ENCODE data around the gene SMARCD2.
"Not testable (repeated sequence)": the region's sequence is repeated elsewhere in the genome, so short reads cannot be mapped to it uniquely, and the experiment has no call there.

The SMARCD2 gene

DNA sequence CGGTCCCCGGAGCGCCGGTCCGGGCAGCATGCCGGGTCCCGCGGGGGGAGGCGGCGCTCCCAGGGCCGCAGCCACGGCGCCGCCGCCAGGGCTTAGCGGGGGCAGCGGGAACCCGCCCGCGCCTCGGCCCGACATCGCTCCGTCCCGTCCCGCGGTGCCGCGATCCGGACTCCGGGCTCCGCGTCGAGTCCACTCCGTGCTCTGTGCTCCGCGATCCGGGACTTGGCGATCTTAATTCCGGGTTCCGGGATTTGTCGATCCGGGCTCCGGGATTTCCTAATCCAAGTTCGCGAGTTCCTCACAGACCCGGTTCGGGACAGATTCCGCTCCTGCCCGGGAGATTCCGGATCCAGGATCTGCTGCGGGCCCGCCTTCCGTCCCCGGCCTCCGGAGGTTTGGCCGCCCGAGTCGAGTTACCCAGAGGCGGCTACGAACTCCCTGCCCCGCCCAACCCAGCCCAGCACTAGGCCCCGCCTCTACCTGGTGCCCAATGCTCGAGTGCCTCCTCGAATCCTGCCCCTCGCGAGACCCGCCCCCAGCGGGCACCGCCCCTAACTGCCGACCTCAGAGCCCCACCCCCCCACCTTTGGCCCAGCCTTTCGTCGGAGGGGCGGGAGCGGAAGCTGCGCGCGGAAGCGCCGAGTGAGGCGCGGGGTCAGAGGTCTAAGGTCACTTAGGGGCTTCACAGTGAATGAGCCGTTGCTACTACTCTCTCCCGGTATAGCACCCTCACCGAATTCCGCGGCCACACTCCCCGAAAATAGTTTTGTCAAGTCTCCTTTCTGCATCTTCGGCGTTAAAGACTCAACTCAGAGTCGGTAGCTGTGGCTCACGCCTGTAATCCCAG lies at the start of gene SMARCD2:
SMARCD2 (minus strand) TSS at position 146 of the 847 bp plus-strand sequence; CDS start at position 135, 11 bp downstream.
- peak within 1 kb of the TSS; percentile 87 for H3K4me3 ChIP-seq (ENCODE audit: low read depth, low read length)
- in situ Hi-C loops (cut with HindIII; ENCODE audit: low sequenced_read_pairs) = no loop called here
- DNase-seq (ENCODE audit: low read depth, low spot score) = peak; percentile 100
- TF ChIP-seq, protein P1, sequence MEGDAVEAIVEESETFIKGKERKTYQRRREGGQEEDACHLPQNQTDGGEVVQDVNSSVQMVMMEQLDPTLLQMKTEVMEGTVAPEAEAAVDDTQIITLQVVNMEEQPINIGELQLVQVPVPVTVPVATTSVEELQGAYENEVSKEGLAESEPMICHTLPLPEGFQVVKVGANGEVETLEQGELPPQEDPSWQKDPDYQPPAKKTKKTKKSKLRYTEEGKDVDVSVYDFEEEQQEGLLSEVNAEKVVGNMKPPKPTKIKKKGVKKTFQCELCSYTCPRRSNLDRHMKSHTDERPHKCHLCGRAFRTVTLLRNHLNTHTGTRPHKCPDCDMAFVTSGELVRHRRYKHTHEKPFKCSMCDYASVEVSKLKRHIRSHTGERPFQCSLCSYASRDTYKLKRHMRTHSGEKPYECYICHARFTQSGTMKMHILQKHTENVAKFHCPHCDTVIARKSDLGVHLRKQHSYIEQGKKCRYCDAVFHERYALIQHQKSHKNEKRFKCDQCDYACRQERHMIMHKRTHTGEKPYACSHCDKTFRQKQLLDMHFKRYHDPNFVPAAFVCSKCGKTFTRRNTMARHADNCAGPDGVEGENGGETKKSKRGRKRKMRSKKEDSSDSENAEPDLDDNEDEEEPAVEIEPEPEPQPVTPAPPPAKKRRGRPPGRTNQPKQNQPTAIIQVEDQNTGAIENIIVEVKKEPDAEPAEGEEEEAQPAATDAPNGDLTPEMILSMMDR (IDR thresholded peaks at IDR 0.05; ENCODE audit: low read depth, low read length) = no peak

DNA sequence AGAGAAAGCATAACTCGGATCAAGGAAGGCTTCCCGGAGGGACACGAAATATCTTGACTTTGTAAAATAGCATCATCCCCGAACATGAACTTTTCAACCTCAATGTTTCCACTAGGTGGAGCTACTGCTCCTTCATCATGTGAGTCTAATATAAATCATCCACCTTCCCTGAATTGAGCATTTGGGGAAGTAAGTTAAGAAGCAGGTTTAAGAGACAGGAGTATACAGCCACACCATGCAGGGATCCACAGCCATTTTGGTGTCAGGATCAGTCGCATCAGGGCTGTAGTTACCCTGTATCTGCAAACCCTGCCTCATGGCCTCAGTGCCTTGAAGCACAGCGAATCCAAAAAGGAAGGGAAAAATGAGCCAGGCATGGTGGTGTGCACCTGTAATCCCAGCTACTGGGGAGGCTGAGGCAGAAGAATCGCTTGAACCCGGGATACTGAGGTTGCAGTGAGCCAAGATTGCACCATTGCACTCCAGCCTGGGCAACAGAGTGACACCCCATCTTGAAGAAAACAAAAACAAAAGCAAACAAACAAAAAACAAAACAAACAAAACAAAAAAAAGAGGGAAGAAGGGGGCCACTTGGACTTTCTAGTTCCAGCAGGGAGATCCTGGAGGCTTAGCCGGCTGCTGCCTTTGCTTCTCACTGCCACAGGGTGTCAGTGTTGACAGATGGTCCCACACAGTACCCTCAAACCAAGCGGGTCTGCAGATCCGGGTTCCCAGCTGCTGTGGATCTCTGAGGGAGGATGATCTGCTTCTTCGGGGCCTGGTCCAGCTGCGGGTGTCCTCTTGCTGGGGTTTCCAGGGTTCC lies 46.8 kb upstream of the SMARCD2 start:
- H3K4me3 ChIP-seq (ENCODE audit: low read depth, low read length); DNase-seq (ENCODE audit: low read depth, low spot score); in situ Hi-C loops (cut with HindIII; ENCODE audit: low sequenced_read_pairs): not testable (repeated sequence)
- TF ChIP-seq, protein P1 (IDR thresholded peaks at IDR 0.05; ENCODE audit: low read depth, low read length) = peak; percentile 61

DNA sequence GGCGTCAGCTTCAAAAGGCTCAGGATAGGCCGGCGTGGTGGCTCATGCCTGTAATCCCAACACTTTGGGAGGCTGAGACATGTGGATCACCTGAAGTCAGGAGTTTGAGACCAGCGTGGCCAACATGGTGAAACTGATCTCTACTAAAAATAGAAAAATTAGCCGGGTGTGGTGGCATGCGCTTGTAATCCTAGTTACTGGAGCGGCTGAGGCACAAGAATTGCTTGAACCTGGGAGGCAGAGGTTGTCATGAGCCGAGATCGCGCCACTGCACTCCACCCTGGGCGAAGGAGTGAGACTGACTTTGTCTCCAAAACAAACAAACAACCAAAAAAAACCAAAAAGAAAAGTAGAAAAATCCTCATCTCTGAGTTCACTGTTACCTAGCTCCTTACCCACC lies 42.6 kb upstream of the SMARCD2 start:
- DNase-seq (ENCODE audit: low read depth, low spot score); in situ Hi-C loops (cut with HindIII; ENCODE audit: low sequenced_read_pairs); H3K4me3 ChIP-seq (ENCODE audit: low read depth, low read length): not testable (repeated sequence)

DNA sequence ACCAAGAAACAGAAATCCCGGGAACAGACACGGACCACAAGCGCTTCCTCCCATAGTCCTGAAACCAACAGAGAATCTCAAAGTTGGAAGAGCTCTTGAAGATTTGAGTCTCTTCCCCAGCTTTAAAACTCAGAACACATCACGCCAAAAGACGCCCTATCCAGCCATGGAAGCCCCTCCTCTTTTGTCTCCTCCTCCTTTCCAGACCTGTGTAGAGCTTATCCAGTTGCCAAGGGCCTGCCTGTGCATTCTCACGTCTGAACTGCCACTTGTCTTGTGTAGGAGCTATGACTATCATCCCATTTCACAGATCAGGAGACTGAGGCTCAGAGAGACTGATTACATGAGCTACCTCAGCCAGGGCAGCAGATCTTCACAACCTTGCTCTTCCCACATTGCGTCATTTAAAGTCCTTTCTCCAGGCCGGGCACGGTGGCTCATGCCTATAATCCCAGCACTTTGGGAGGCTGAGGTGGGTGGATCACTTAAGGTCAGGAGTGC lies 40.2 kb upstream of the SMARCD2 start:
- H3K4me3 ChIP-seq (ENCODE audit: low read depth, low read length); in situ Hi-C loops (cut with HindIII; ENCODE audit: low sequenced_read_pairs); DNase-seq (ENCODE audit: low read depth, low spot score): not testable (repeated sequence)

DNA sequence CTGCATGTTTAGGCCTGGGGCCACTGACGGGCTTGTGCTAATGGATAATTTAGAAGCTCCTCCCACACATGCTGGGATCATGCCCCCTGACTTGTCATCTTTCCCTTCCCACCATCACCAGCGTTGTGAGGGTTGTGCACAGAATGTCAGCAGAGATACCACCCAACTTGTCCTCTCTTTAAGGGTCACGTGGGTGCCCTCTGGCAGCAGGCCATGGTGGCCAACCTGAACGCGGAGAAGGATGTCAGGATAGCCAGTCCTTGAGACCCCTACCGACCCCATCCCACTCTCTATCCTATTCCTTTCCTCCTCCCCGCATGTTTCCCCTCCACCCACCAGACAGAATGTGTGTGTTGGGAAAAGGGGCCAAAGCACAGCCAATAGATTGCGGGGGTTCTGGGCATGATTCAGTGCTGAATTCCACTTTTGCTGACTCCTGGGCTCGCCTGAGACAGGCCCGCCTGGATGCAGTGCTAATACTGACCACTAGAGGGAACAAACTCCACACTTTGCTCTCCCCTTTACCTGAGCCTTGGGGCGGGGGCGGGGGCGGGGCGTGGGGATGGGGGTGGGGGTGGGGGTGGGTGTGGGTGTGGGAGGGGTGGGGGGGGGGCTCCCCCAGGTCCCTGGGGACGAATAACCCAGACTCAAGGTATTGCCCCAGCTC lies 39.6 kb upstream of the SMARCD2 start, which contains the start of gene GH2:
GH2 (minus strand) TSS at position 10 of the 667 bp plus-strand sequence. CDS start 143 bp downstream, outside the sequence.
- H3K4me3 ChIP-seq (ENCODE audit: low read depth, low read length) = no peak within 1 kb of the TSS
- peak; percentile 13 for DNase-seq (ENCODE audit: low read depth, low spot score)
- TF ChIP-seq, protein P1 (IDR thresholded peaks at IDR 0.05; ENCODE audit: low read depth, low read length) = peak; percentile 69
- in situ Hi-C loops (cut with HindIII; ENCODE audit: low sequenced_read_pairs) = no loop called here

DNA sequence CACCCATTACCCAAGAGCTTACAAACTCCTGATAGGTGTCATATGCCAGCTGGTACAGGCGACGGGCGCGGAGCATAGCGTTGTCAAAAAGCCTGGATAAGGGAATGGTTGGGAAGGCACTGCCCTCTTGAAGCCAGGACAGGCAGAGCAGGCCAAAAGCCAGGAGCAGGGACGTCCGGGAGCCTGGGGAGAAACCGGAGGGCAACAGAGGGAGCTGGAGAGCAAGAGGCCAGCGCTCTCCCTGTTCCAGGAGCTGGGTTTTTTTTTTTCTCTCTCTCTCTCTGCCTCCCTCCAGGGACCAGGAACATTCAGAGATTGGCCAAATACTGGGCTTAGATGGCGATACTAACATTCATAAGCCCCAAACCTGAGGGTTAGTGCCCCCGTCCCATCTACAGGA lies 38.9 kb upstream of the SMARCD2 start:
- DNase-seq (ENCODE audit: low read depth, low spot score); in situ Hi-C loops (cut with HindIII; ENCODE audit: low sequenced_read_pairs); H3K4me3 ChIP-seq (ENCODE audit: low read depth, low read length): not testable (repeated sequence)

DNA sequence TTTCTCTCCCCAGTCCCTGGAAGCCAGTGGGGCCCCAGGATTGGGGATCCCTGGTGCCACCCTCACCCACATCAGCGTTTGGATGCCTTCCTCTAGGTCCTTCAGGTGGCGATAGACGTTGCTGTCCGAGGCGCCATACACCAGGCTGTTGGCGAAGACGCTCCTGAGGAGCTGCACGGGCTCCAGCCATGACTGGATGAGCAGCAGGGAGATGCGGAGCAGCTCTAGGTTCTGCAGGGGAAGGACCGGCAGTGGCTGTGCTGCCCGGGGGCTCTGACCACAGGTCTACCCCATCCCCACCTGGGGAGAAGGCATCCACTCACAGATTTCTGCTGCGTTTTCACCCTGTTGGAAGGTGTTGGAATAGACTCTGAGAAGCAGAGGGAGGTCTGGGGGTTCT lies 38.2 kb upstream of the SMARCD2 start:
- TF ChIP-seq, protein P1 (IDR thresholded peaks at IDR 0.05; ENCODE audit: low read depth, low read length) = no peak
- in situ Hi-C loops (cut with HindIII; ENCODE audit: low sequenced_read_pairs) = no loop called here
- no peak overlapping the region for H3K4me3 ChIP-seq (ENCODE audit: low read depth, low read length)
- no peak for DNase-seq (ENCODE audit: low read depth, low spot score)

DNA sequence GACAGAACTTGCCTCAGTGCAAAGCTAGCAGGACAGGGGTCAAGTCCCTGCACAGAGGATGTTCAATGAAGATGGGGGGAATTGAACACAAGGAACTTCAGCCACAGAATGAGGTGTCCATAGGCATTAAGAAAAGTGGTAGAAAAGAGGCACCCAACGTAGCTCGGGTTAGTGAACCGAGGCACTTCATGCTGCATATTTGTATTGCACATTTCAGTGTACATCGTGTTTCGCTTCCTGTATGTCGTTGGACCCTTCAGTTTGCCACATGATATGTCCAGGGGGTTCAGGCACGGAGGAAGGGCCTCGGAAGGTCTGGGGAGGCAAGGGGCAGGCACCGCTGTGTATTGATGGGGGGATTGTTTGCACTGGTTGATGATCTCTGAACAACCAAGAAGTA lies 35.9 kb upstream of the SMARCD2 start:
- DNase-seq (ENCODE audit: low read depth, low spot score); in situ Hi-C loops (cut with HindIII; ENCODE audit: low sequenced_read_pairs): not testable (repeated sequence)

DNA sequence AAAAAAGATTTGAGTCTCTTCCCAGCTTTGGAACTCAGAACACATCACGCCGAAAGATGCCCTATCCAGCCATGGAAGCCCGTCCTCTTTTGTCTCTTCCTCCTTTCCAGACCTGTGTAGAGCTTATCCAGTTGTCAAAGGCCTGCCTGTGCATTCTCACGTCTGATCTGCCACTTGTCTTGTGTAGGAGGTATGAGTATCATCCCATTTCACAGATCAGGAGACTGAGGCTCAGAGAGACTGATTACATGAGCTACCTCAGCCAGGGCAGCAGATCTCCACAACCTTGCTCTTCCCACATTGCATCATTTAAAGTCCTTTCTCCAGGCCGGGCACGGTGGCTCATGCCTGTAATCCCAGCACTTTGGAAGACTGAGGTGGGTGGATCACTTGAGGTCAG lies 32.2 kb upstream of the SMARCD2 start:
- in situ Hi-C loops (cut with HindIII; ENCODE audit: low sequenced_read_pairs); DNase-seq (ENCODE audit: low read depth, low spot score); H3K4me3 ChIP-seq (ENCODE audit: low read depth, low read length): not testable (repeated sequence)

More for the DNA sequence above, 35.9 kb upstream of the SMARCD2 start:
- not testable (repeated sequence) for H3K4me3 ChIP-seq (ENCODE audit: low read depth, low read length)

DNA sequence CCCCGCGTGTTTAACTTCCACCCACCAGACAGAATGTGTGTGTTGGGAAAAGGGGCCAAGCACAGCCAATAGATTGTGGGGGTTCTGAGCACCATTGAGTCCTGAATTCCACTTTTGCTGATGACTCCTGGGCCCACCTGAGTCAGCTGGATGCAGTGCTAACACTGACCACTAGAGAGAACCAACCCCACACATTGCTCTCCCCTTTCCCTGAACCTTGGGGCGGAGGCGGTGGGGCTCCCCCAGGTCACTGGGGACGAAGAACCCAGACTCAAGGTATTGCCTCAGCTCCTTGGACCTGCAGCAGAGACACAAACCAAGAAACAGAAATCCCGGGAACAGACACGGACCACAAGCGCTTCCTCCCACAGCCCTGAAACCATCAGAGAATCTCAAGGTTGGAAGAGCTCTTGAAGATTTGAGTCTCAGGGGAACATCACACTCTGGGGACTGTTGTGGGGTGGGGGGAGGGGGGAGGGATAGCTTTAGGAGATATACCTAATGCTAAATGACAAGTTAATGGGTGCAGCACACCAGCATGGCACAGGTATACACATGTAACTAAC lies 31.7 kb upstream of the SMARCD2 start:
- in situ Hi-C loops (cut with HindIII; ENCODE audit: low sequenced_read_pairs); DNase-seq (ENCODE audit: low read depth, low spot score); H3K4me3 ChIP-seq (ENCODE audit: low read depth, low read length): not testable (repeated sequence)

DNA sequence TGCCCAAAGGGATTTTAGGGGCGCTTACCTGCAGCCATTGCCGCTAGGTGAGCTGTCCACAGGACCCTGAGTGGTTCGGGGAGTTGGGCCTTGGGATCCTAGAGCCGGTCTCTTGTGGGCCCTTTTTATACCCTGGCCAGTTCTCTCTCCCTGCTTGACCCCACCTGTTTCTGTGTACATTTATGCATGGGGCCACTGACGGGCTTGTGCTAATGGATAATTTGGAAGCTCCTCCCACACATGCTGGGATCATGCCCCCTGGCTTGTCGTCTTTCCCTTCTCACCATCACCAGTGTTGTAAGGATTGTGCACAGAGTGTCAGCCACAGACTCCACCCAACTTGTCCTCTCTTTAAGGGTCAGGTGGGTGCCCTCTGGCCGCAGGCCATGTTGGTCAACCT lies 31.1 kb upstream of the SMARCD2 start, which contains the start of gene CSH2:
CSH2 (minus strand) TSS at position 101 of the 400 bp plus-strand sequence; CDS start at position 38, 63 bp downstream.
- H3K4me3 ChIP-seq (ENCODE audit: low read depth, low read length); DNase-seq (ENCODE audit: low read depth, low spot score); in situ Hi-C loops (cut with HindIII; ENCODE audit: low sequenced_read_pairs): not testable (repeated sequence)

Data from astrocyte of the spinal cord (primary cell).